HCT116 (cell line): ENCODE data around the gene PCBP3.

ENCODE experiments used
- CEBPB ChIP-seq: IDR thresholded peaks from 2 replicates; pipeline ENCODE4 v1.6.1; 2012; ENCODE audit warnings: low read depth
- CTCF ChIP-seq, 3 experiments: fragments of 200-600 bp in 1 of 3; sonication (generic) in 1 of 3; IDR thresholded peaks in 2 of 3; conservative IDR thresholded peaks in 1 of 3; 2 replicates each; pipeline ENCODE4 v1.5.1; 2012 to 2017; ENCODE audit warnings: low read depth in 2 of 3, low read length in 2 of 3, antibody characterized with exemption in 1 of 3, borderline replicate concordance in 1 of 3, control low read depth in 1 of 3, mild to moderate bottlenecking in 1 of 3, mixed read lengths in 1 of 3, mixed run types in 1 of 3, moderate library complexity in 1 of 3; ENCODE audit not compliant: insufficient read depth in 1 of 3
- EGR1 ChIP-seq: IDR thresholded peaks from 2 replicates; pipeline ENCODE4 v1.6.1; 2012; ENCODE audit warnings: low read depth
- POLR2AphosphoS5 ChIP-seq: IDR thresholded peaks from 2 replicates; pipeline ENCODE4 v1.6.1; 2011; ENCODE audit warnings: mild to moderate bottlenecking, low read depth, low read length, moderate library complexity
- RAD21 ChIP-seq: IDR thresholded peaks from 2 replicates; pipeline ENCODE4 v1.6.1; 2012; ENCODE audit warnings: low read depth, mild to moderate bottlenecking
- REST ChIP-seq: IDR thresholded peaks from 2 replicates; pipeline ENCODE4 v1.6.1; 2012; ENCODE audit warnings: low read depth
- YY1 ChIP-seq: IDR thresholded peaks from 2 replicates; pipeline ENCODE4 v1.6.1; 2011; ENCODE audit warnings: low read length, low read depth, moderate library complexity, mild to moderate bottlenecking; ENCODE audit not compliant: insufficient replicate concordance; ENCODE audit errors: extremely low read depth
- ZNF274 ChIP-seq: fragments of 200-500 bp; sonication (Bioruptor generic); IDR thresholded peaks from 2 replicates; pipeline ENCODE4 v1.6.1; 2014; ENCODE audit warnings: mild to moderate bottlenecking, low read depth, low read length, inconsistent platforms

GRCh38 chr21:45986316-45987051, 343.0 kb downstream of the PCBP3 start:
- no peak for TF ChIP-seq CTCF (IDR thresholded peaks at IDR 0.05 in 2 of 3, conservative IDR thresholded peaks at IDR 0.05 in 1 of 3; ENCODE audit: borderline replicate concordance in 1 of 3, insufficient read depth in 1 of 3, low read depth in 2 of 3, low read length in 2 of 3)
- TF ChIP-seq POLR2AphosphoS5, result no peak
- TF ChIP-seq CEBPB, result no peak
- no peak for TF ChIP-seq RAD21
- TF ChIP-seq REST, result no peak
- TF ChIP-seq EGR1, result no peak
- TF ChIP-seq ZNF274, result no peak
- no peak for TF ChIP-seq YY1
